ENCODE measurements around the gene ID2.

Gene ID2

GRCh38 chr2:8650256-8650655, 31.6 kb upstream of the ID2 start:
- Histone ChIP-seq H2BK15ac (replicated peaks; ENCODE audit: low read depth) (no peak overlapping the region), H3K18ac (ENCODE audit: low read length) (no peak overlapping the region), H4K8ac (ENCODE audit: low read depth, low read length) (no peak overlapping the region), H3K4ac (ENCODE audit: low read depth, low read length) (no peak overlapping the region), H3K4me3 (ENCODE audit: low read length) (no peak overlapping the region), H4K5ac (ENCODE audit: low read length) (no peak overlapping the region), H3K27me3 (ENCODE audit: insufficient read depth, low read length, poor library complexity) (no peaks in the 10 kb centered on the region), H3K23ac (ENCODE audit: low read length) (no peak overlapping the region), H3K27ac (ENCODE audit: low read depth, low read length) (no peak overlapping the region), H3K36me3 (ENCODE audit: control insufficient read depth, insufficient read depth, low read length) (no peaks in the 10 kb centered on the region), H3K4me1 (ENCODE audit: control insufficient read depth, low read depth, low read length) (no peaks in the 10 kb centered on the region), H3K56ac (ENCODE audit: low read length) (no peak overlapping the region), H2AK5ac (ENCODE audit: low read length) (no peak overlapping the region), H3K79me2 (ENCODE audit: control insufficient read depth, insufficient read depth, low read length) (no peaks in the 10 kb centered on the region), H2BK5ac (ENCODE audit: low read length) (no peak overlapping the region), H3K4me2 (ENCODE audit: low read length) (no peak overlapping the region), H3K9ac (ENCODE audit: low read length) (no peak overlapping the region), H3K79me1 (ENCODE audit: low read length) (no peaks in the 10 kb centered on the region), H2BK120ac (ENCODE audit: low read depth, low read length) (no peak overlapping the region)
- DNase-seq = no peak
- WGBS (ENCODE audit: extremely low coverage, insufficient coverage, low lambda C conversion rate) = no CpG with 5 or more reads among the region's 4 CpGs

DNA sequence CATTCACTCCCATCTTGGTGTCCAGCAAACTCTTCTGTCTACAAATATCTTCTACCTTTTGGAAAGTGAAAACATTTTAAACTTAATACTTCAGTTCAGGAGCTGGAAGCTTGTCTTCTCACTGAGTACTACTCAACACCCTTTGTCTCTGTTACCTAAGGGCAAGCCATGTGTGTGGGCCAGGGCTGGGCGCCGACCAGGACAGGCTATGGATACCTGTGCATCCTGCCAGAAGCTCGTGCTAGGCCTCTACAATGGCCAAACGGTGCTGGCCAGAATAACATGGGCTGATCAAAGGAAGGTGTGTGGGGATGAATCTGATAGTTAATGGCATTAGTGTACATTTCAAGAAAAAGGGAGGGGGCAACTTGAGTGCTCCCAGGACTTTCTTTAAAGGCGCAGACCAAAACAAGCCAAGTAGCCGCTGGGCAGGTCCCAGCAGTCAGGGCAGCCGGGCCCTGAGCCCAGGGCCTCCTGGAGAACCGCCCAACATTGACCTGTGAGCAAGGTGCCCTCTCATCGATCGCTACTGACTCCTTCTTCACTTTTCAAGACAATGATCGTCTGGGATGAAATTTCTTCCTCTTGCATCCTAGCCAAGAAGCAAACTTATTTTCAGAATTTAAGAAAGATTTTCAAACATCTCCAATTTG, 29.0 kb upstream of the ID2 start:
- no peaks in the 10 kb centered on the region for H3K36me3 ChIP-seq (ENCODE audit: control insufficient read depth, insufficient read depth, low read length)
- H3K27ac ChIP-seq (ENCODE audit: low read depth, low read length) = no peak overlapping the region
- H3K4me2 ChIP-seq (ENCODE audit: low read length) = no peak overlapping the region
- no peaks in the 10 kb centered on the region for H3K79me1 ChIP-seq (ENCODE audit: low read length)
- H3K4ac ChIP-seq (ENCODE audit: low read depth, low read length) = no peak overlapping the region
- H2BK15ac ChIP-seq (replicated peaks; ENCODE audit: low read depth) = no peak overlapping the region
- no peak for DNase-seq
- H4K8ac ChIP-seq (ENCODE audit: low read depth, low read length) = no peak overlapping the region
- no CpG with 5 or more reads among the region's 11 CpGs for WGBS (ENCODE audit: extremely low coverage, insufficient coverage, low lambda C conversion rate)
- no peak overlapping the region for H3K9ac ChIP-seq (ENCODE audit: low read length)
- no peak overlapping the region for H2BK120ac ChIP-seq (ENCODE audit: low read depth, low read length)
- H3K4me1 ChIP-seq (ENCODE audit: control insufficient read depth, low read depth, low read length) = no peaks in the 10 kb centered on the region
- no peak overlapping the region for H3K23ac ChIP-seq (ENCODE audit: low read length)
- H3K27me3 ChIP-seq (ENCODE audit: insufficient read depth, low read length, poor library complexity) = no peaks in the 10 kb centered on the region
- H3K4me3 ChIP-seq (ENCODE audit: low read length) = no peak overlapping the region
- no peak overlapping the region for H2AK5ac ChIP-seq (ENCODE audit: low read length)
- H2BK5ac ChIP-seq (ENCODE audit: low read length) = no peak overlapping the region
- H3K56ac ChIP-seq (ENCODE audit: low read length) = no peak overlapping the region
- no peak overlapping the region for H3K18ac ChIP-seq (ENCODE audit: low read length)
- H4K5ac ChIP-seq (ENCODE audit: low read length) = no peak overlapping the region
- no peaks in the 10 kb centered on the region for H3K79me2 ChIP-seq (ENCODE audit: control insufficient read depth, insufficient read depth, low read length)

- no peaks in the 10 kb centered on the region for H3K79me2 ChIP-seq (ENCODE audit: control insufficient read depth, insufficient read depth, low read length)
- H3K4me1 ChIP-seq (ENCODE audit: control insufficient read depth, low read depth, low read length) = no peaks in the 10 kb centered on the region
- no peak for DNase-seq
- WGBS (ENCODE audit: extremely low coverage, insufficient coverage, low lambda C conversion rate) = no CpG with 5 or more reads among the region's 7 CpGs
- H2BK120ac ChIP-seq (ENCODE audit: low read depth, low read length) = no peak overlapping the region
- no peak overlapping the region for H3K18ac ChIP-seq (ENCODE audit: low read length)
- H3K4ac ChIP-seq (ENCODE audit: low read depth, low read length) = no peak overlapping the region
- H3K4me2 ChIP-seq (ENCODE audit: low read length) = no peak overlapping the region
- no peak overlapping the region for H4K5ac ChIP-seq (ENCODE audit: low read length)
- H3K79me1 ChIP-seq (ENCODE audit: low read length) = no peaks in the 10 kb centered on the region
- no peak overlapping the region for H3K9ac ChIP-seq (ENCODE audit: low read length)
- no peaks in the 10 kb centered on the region for H3K36me3 ChIP-seq (ENCODE audit: control insufficient read depth, insufficient read depth, low read length)
- H3K27ac ChIP-seq (ENCODE audit: low read depth, low read length) = no peak overlapping the region
- H2BK5ac ChIP-seq (ENCODE audit: low read length) = no peak overlapping the region
- H3K56ac ChIP-seq (ENCODE audit: low read length) = no peak overlapping the region
- no peak overlapping the region for H4K8ac ChIP-seq (ENCODE audit: low read depth, low read length)
- no peak overlapping the region for H3K4me3 ChIP-seq (ENCODE audit: low read length)
- no peak overlapping the region for H3K23ac ChIP-seq (ENCODE audit: low read length)
- no peak overlapping the region for H2BK15ac ChIP-seq (replicated peaks; ENCODE audit: low read depth)
- H2AK5ac ChIP-seq (ENCODE audit: low read length) = no peak overlapping the region
- no peaks in the 10 kb centered on the region for H3K27me3 ChIP-seq (ENCODE audit: insufficient read depth, low read length, poor library complexity)
Observed at GRCh38 chr2:8653485-8653884, 28.4 kb upstream of the ID2 start.

DNA sequence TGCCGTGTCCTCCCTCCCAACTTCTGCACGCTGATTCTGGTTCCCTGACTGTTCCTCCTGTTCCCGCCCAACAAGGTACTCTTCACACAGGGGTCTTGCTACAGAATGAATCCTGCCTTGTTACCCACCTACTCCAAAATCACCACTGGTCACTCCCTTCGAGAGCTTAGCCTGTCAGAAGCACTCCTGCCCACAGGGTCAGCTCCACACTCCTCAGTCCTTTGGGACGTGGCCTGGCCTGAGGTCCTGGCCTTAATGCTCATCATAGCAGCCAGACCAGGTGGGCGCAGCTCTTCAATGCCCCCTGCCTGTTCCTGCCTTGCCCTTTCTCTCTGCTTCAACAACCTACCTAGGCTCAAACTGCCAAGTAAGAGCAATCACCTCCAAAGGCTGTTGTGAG, 27.8 kb upstream of the ID2 start:
- Histone ChIP-seq H3K4me2 (ENCODE audit: low read length) (no peak overlapping the region), H4K8ac (ENCODE audit: low read depth, low read length) (no peak overlapping the region), H3K4ac (ENCODE audit: low read depth, low read length) (no peak overlapping the region), H2AK5ac (ENCODE audit: low read length) (no peak overlapping the region), H2BK120ac (ENCODE audit: low read depth, low read length) (no peak overlapping the region), H3K27ac (ENCODE audit: low read depth, low read length) (no peak overlapping the region), H3K79me1 (ENCODE audit: low read length) (no peaks in the 10 kb centered on the region), H3K4me3 (ENCODE audit: low read length) (no peak overlapping the region), H3K9ac (ENCODE audit: low read length) (no peak overlapping the region), H3K56ac (ENCODE audit: low read length) (no peak overlapping the region), H2BK15ac (replicated peaks; ENCODE audit: low read depth) (no peak overlapping the region), H3K23ac (ENCODE audit: low read length) (no peak overlapping the region), H3K4me1 (ENCODE audit: control insufficient read depth, low read depth, low read length) (no peaks in the 10 kb centered on the region), H2BK5ac (ENCODE audit: low read length) (no peak overlapping the region), H4K5ac (ENCODE audit: low read length) (no peak overlapping the region), H3K36me3 (ENCODE audit: control insufficient read depth, insufficient read depth, low read length) (no peaks in the 10 kb centered on the region), H3K79me2 (ENCODE audit: control insufficient read depth, insufficient read depth, low read length) (no peaks in the 10 kb centered on the region), H3K27me3 (ENCODE audit: insufficient read depth, low read length, poor library complexity) (no peaks in the 10 kb centered on the region), H3K18ac (ENCODE audit: low read length) (no peak overlapping the region)
- no CpG with 5 or more reads among the region's 6 CpGs for WGBS (ENCODE audit: extremely low coverage, insufficient coverage, low lambda C conversion rate)
- DNase-seq = no peak

- Histone ChIP-seq H3K18ac (ENCODE audit: low read length) (no peak overlapping the region), H2BK5ac (ENCODE audit: low read length) (no peak overlapping the region), H3K4me2 (ENCODE audit: low read length) (no peak overlapping the region), H3K79me1 (ENCODE audit: low read length) (no peaks in the 10 kb centered on the region), H3K36me3 (ENCODE audit: control insufficient read depth, insufficient read depth, low read length) (no peaks in the 10 kb centered on the region), H3K9ac (ENCODE audit: low read length) (no peak overlapping the region), H2BK120ac (ENCODE audit: low read depth, low read length) (no peak overlapping the region), H3K56ac (ENCODE audit: low read length) (no peak overlapping the region), H3K27ac (ENCODE audit: low read depth, low read length) (no peak overlapping the region), H2AK5ac (ENCODE audit: low read length) (no peak overlapping the region), H3K27me3 (ENCODE audit: insufficient read depth, low read length, poor library complexity) (no peaks in the 10 kb centered on the region), H3K4ac (ENCODE audit: low read depth, low read length) (no peak overlapping the region), H3K4me3 (ENCODE audit: low read length) (no peak overlapping the region), H3K23ac (ENCODE audit: low read length) (no peak overlapping the region), H2BK15ac (replicated peaks; ENCODE audit: low read depth) (no peak overlapping the region), H3K79me2 (ENCODE audit: control insufficient read depth, insufficient read depth, low read length) (no peaks in the 10 kb centered on the region), H4K5ac (ENCODE audit: low read length) (no peak overlapping the region), H3K4me1 (ENCODE audit: control insufficient read depth, low read depth, low read length) (no peaks in the 10 kb centered on the region), H4K8ac (ENCODE audit: low read depth, low read length) (no peak overlapping the region)
- no peak for DNase-seq
Observed at GRCh38 chr2:8654483-8654882, 27.4 kb upstream of the ID2 start.

GRCh38 chr2:8656160-8656641, 25.7 kb upstream of the ID2 start:
- no peaks in the 10 kb centered on the region for H3K36me3 ChIP-seq (ENCODE audit: control insufficient read depth, insufficient read depth, low read length)
- no peak overlapping the region for H3K18ac ChIP-seq (ENCODE audit: low read length)
- no peak overlapping the region for H3K4me2 ChIP-seq (ENCODE audit: low read length)
- H2BK15ac ChIP-seq (replicated peaks; ENCODE audit: low read depth) = no peak overlapping the region
- H3K56ac ChIP-seq (ENCODE audit: low read length) = no peak overlapping the region
- H2AK5ac ChIP-seq (ENCODE audit: low read length) = no peak overlapping the region
- H3K79me2 ChIP-seq (ENCODE audit: control insufficient read depth, insufficient read depth, low read length) = no peaks in the 10 kb centered on the region
- WGBS (ENCODE audit: extremely low coverage, insufficient coverage, low lambda C conversion rate) = no CpG with 5 or more reads among the region's 5 CpGs
- no peak overlapping the region for H3K23ac ChIP-seq (ENCODE audit: low read length)
- H3K27me3 ChIP-seq (ENCODE audit: insufficient read depth, low read length, poor library complexity) = no peaks in the 10 kb centered on the region
- no peak overlapping the region for H2BK120ac ChIP-seq (ENCODE audit: low read depth, low read length)
- H4K5ac ChIP-seq (ENCODE audit: low read length) = no peak overlapping the region
- H3K4me3 ChIP-seq (ENCODE audit: low read length) = no peak overlapping the region
- H3K27ac ChIP-seq (ENCODE audit: low read depth, low read length) = no peak overlapping the region
- no peak overlapping the region for H3K9ac ChIP-seq (ENCODE audit: low read length)
- H4K8ac ChIP-seq (ENCODE audit: low read depth, low read length) = no peak overlapping the region
- no peak overlapping the region for H3K4ac ChIP-seq (ENCODE audit: low read depth, low read length)
- no peak overlapping the region for H2BK5ac ChIP-seq (ENCODE audit: low read length)
- DNase-seq = no peak
- no peaks in the 10 kb centered on the region for H3K79me1 ChIP-seq (ENCODE audit: low read length)
- H3K4me1 ChIP-seq (ENCODE audit: control insufficient read depth, low read depth, low read length) = no peaks in the 10 kb centered on the region

Data from mesendoderm (in vitro differentiated cells).